OCI-M1 (cell line): Measurements from ENCODE around the gene A1BG.

Experiments
- DNase-seq: peaks from one replicate; lab custom pipeline; 2025; lab: John Stamatoyannopoulos, UW

The A1BG gene, protein sequence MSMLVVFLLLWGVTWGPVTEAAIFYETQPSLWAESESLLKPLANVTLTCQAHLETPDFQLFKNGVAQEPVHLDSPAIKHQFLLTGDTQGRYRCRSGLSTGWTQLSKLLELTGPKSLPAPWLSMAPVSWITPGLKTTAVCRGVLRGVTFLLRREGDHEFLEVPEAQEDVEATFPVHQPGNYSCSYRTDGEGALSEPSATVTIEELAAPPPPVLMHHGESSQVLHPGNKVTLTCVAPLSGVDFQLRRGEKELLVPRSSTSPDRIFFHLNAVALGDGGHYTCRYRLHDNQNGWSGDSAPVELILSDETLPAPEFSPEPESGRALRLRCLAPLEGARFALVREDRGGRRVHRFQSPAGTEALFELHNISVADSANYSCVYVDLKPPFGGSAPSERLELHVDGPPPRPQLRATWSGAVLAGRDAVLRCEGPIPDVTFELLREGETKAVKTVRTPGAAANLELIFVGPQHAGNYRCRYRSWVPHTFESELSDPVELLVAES

DNA sequence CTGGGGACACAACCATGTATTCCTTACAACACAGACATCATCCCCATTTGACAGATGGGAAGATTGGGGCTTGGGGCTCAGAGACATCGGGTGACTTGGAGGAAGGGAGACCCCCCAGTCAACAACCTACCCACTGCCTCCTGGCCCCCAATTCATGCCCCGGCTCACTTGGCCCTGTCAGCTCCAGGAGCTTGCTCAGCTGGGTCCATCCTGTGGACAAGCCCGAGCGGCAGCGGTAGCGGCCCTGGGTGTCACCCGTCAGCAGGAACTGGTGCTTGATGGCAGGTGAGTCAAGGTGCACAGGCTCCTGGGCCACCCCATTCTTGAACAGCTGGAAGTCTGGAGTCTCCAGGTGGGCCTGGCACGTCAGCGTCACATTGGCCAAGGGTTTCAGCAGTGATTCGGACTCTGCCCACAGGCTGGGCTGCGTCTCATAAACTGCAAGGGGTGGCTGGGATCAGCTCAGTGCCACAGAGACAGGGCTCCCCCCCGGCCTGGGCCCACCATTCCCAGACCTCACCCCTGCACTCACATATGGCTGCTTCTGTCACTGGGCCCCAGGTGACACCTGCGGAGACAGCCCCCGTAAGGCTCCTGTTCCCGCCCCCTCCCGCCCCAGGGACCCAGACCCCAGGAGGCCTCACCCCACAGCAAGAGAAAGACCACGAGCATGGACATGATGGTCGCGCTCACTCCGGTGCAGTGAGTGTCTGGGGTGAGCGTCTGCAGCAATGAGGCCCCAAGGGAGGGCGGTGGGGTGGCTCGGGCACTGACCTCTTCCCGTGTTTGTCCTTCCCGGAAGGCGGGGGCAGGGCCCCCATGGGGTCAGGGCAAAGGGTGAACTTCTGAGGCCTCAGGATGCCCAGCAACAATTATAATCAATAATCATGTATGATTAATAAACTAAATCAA, at the start of gene A1BG:
Gene A1BG (minus strand): TSS at position 733 of the 912 bp plus-strand sequence. CDS start 55 bp downstream, at position 678.
- no peak for DNase-seq

DNA sequence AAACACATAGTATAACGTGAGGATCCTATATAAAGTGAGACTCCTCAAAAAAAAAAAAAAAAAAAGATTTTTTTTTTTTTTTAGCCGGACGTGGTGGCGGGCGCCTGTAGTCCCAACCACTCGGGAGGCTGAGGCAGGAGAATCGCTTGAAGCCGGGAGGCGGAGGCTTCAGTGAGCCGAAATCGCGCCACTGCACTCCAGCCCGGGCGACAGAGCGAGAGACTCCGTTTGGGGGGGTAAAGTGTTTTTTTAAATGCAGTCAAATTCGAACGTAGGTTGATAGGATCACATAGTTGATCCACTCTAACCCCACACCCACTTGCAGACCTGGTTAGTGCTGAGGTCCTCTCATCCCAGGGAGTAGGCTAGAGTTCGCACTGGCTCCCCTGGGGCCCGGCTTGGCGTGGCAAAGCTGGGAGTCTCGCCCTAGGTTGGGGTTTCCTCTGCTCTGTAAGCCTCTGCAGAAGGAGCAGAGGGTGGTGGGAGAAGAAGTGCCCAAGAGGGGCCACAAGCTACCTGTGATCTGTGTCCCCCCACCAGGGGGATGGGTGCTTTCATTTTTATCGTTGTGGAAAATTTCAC, 48.6 kb upstream of the A1BG start:
- no peak for DNase-seq

DNA sequence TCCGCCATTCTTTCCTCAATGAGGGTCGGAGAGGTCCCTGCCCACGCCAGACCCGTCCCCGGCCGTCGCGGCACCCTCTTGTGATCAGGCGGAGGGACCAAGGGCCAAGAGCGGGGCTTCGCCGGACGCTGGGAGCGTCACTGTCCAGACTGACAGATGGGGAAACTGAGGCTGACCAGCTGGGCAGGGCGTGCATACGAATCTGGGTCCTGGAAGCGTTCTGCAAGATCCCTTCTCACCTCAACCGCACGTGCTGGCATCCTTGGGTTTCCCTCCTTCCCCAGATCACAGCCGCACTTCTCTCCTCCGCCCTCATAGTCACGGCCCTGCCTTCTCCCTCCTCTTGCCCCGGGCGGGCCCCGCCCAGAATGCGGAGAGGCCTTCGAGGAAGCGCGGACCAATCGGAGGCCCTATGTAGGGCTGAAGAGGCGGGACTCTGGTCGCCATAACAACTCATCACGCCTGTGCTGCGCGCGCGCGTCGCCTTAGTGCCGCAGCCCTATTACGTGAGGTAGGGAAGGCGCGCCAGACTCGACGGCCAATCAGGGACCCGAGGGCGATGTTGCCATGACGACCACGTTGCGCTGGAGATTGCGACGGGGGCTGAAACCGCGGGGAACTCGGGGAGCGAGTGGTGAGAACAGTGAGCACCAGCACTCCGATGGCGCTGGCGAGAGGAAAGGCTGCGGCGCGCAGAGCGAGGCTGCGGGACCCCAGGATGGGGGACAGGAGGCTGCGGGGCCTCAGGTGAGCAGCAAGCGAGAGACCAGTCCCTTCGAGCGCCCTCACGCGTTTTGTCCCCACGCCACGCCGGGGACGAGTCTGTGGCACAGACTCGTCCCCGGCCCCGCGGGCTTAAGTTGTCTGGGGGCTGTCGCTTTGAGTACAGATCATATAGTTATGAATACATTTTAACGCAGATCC, 47.9 kb upstream of the A1BG start:
- DNase-seq, result peak; percentile 100

DNA sequence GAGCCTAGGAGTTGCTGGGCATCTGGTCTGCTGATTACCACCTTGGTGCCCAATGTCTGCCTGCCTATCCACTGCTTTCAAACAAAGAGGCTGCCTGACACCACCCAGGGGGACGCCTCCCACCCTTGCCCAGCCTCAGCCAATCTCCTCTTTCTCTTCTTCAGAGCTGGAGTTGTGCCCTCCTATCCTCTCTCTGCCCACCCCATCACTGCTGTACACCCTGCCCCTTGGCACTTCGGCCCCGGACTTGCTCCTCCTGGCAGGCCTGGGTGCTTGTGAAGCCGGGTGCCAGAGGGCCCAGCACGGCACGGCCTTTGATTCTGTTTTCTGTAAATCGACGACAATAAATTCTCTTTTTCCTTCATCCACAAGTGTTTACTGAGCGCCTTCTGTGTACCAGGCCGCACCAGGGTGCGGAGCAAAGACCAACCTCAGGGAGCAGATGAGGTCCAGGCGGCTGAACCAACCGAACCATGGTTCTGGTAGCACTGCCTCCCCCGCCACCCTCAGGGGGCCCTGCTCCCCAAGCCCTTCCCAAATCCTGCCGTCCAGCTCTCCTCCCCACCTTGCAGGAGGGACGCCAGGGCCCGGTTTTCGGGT, 47.1 kb upstream of the A1BG start:
- DNase-seq, result no peak

DNA sequence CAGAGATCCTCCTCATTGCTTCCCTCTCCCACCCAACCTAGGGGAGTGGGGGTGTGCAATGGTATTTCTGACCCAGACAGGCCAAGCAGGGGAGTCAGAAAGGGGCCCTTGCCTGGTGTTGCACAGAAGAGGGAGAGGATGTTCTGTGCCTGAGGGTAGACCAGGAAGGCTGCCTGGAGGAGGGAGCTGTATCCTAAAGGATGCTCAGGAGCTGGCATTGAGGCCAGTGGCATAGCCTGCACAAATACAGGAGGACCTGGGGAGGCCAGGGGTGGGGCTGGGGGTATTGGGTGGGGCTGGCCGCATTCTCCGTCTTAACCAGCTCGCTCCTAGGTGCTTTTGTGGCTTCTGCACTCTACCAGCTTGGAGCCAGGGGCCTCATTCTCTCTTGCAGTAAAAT, 46.6 kb upstream of the A1BG start:
- DNase-seq, result no peak

DNA sequence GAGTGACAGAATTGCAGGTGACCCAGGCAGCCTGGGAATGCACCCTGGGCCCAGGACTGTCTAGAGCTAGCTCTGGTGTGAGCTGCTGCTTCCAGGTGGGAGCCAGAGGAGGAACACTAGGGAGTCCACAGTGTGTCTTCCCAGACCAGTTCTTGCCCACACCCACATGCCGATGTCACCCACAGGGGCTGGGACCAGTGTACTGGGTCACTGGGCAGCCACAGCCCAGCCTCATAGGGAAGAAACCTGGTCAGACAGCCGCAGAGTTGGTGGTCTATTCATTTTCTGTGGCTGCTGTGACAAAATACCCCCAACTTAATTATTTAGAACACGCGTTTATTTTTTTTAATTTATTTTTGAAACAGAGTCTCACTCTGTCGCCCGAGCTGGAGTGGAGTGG, 45.3 kb upstream of the A1BG start:
- no peak for DNase-seq

DNA sequence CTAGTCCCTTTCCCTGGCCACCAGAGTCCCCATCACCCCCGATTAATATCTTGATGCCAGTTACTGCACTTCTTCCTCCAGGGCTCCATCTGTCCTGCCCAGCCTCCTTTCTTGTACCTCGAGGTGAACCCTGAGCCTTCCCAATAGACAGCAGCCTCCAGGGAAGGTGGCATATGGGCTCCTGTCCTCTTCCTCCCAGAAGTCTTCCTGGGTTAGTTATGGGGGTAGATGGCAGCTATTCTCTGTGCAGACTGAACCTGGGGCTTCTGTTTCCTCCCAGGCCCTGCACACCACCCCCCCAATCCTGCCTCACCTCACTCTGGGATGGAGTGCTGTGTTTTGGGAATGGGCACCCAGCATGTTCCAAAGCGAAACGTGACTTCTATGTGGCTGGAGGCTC, 44.8 kb upstream of the A1BG start:
- DNase-seq, result no peak

DNA sequence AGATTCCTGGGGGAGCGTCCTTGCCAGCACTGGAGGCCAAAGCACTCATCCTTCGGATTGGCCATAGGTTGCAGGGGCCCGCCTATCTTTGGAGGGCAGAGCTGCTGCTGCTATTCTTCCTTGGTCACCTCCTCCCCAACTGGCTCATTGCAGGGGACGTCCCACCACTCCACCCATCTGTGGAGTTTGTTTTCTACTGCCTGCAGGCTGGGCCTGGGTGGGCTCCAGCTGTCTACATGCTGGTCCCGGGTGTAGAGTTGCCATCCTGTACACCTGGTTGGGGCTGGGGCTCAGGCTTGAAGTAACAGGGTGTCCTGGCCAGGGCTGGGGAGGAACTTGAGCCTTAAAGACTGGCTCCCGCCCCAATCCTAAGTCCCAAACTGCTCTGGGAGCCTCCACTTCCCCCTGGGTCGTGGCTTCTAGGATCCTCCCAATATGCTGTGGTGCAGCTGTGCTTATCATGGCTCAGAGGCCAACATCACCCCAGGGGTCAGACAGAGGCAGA, 44.3 kb upstream of the A1BG start:
- DNase-seq, result no peak

DNA sequence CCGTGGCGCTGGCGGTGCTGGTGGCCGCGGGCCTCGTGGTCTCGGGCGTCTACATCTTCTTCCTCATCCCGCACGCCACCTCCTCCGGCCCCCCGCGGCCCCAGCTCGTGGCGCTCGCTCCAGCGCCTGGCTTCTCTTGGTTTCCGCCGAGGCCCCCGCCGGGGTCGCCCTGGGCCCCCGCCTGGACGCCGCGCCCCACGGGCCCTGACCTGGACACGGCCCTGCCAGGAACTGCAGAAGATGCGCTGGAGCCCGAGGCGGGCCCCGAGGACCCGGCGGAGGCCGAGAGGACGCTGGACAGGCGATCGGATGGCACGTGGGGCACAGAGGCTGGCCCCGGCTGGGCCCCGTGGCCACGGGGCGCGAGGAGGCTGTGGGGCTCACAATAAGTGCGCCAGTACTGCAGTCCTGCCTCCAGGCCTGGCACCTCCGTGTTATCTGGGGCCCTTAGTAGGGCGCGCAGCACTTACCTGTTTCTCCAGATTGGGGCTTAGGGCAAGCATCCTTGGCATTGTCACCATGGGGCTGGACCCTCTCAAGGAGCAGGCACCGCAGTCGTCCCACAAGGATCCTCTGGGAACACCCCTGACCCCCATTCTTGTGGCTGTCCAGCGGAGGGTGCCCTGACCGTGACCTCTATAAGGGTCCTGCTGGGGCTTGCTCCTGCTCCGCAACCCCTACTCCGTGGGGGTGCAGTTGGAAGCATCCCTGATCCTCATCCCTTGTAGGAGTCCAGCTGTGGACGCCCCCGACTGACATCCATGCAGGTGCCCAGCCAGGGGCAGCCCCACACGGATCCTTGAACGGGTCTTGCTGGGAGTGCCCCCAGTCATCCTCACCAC, 43.6 kb upstream of the A1BG start:
- no peak for DNase-seq

DNA sequence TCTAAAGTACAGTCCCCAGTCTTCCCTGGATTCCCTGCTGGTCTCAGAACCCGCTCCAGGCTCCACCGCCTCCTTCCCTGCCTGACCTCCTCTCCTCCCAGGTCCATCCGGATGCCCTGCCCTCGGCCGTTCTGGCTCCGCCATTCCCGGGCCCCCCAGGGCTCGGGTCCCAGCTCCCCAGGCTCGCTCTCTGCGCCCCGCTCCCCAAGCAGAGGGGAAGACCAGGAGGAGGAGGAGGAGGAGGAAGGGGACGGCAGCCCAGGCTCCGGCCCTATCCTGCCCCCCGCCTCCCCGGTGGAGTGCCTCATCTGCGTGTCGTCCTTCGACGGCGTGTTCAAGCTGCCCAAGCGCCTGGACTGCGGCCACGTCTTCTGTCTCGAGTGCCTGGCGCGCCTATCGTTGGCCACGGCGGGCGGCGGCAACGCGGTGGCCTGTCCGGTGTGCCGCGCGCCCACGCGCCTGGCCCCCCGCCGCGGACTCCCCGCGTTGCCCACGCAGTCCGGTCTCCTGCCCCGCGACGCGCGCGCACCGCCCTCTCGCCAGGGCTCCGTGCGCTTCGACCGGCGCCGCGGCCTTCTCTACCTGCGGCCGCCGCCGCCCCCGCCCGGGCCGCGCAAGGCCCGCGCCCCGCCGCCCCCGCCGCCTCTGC, 42.8 kb upstream of the A1BG start:
- DNase-seq, result no peak

DNA sequence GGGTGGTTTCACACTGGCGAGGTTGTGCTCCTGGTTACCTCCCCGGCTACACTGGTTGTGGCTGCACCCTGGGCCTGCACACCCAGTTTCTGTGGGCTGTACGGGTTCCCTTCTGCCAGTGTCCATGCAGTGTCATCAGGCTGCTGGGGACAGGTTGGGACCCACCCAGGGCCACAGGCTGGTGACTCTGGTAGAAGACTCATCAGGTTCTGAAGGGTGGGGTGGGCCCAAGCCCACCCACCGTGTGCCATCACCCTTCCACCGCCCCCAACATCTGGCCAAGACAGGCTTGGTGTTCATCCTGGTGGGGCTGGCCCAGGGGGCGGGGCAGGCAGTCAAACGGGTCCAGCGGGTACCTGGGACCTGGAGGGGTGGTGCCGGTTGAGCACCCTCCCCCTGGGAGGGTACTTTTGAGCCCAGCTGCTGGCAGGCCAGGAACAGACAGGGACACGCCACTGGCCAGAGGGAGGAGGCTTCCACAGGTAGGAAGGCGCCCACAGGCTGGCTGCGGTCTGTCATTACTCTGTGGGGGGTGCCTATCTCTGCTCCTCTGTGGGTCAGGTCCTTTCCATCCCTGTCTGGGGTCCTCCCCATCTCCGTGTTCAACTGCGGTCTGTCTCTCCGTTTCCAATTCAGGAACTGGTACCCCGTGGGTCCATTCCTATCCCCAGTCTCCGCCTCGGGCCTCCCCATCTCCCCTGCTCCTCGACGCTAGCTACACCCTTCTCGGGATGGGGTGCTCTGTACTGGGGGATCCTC, 42.1 kb upstream of the A1BG start, which contains the start of gene RNF225:
Gene RNF225 (plus strand): TSS at position 437 of the 759 bp plus-strand sequence. CDS start 434 bp downstream, outside the sequence.
- DNase-seq, result no peak

DNA sequence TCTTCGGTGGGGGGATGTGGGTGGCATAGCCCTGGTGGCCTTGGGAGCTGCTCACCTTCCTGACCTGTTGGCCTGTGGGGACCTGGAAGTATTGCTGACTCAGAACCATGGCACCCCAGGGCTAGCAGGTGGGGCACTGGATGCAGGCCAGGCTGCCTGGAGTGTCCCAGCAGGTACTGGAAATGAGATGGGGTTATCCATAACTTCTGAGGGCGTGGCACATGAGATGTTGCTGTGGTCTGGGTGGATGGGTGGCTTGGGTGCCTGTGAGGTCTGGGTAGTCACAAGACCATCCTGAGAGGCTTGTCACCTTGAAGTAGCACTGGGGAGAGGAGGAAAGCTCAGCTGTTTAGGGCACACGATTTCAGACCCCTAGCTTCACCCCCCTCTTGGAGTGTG, 41.5 kb upstream of the A1BG start:
- no peak for DNase-seq

DNA sequence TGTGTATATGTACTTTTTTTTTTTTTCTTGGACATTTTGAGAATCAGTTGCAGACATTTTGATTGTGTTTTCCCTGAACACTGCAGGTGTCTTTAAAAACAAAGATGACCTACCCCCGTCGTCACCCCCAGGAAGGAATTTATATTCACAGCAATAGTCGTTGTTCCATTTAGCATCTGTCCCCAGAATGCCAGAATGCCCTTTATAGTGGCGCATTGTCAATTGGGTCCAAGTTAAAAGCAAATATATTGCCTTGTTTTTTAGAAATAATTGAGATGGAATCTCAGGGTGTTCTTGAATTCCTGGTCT, 40.4 kb upstream of the A1BG start:
- DNase-seq, result no peak

DNA sequence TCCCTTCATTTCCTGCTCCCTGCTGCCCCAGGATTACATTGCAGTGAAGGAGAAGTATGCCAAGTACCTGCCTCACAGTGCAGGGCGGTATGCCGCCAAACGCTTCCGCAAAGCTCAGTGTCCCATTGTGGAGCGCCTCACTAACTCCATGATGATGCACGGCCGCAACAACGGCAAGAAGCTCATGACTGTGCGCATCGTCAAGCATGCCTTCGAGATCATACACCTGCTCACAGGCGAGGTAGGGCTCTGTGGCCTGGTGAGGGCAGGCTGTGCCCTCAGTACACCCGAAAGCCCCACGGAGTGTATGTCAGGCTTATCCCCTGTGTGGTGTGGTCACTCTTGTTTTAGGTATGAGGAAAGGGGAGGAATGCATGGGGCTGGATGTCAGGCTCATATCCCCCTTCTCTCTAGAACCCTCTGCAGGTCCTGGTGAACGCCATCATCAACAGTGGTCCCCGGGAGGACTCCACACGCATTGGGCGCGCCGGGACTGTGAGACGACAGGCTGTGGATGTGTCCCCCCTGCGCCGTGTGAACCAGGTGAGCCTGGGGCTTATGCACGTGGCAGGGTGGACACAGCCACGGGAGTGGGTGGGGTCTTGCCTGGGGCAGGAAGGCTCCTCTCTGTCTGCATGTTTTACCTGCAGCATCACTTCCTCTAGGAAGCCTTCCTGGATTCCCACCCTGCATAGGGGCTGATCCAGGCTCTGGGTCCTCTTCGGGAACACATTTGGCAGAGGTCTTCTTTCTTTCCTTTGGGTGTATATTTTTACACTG, 39.8 kb upstream of the A1BG start:
- DNase-seq, result no peak

DNA sequence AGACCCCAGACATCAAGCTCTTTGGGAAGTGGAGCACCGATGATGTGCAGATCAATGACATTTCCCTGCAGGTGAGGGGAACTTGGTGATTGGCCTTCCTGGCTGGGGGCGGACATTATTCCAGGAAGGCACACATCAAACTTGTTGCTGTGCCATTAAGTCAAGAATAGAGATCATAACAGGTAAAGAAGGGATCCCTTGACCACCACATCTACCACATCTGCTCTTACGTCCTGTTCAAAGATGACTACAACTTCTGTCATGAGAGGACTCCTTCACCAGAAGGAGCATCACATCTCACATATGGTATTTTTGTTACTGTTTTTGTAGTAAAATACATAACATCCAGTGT, 34.9 kb upstream of the A1BG start:
- no peak for DNase-seq

DNA sequence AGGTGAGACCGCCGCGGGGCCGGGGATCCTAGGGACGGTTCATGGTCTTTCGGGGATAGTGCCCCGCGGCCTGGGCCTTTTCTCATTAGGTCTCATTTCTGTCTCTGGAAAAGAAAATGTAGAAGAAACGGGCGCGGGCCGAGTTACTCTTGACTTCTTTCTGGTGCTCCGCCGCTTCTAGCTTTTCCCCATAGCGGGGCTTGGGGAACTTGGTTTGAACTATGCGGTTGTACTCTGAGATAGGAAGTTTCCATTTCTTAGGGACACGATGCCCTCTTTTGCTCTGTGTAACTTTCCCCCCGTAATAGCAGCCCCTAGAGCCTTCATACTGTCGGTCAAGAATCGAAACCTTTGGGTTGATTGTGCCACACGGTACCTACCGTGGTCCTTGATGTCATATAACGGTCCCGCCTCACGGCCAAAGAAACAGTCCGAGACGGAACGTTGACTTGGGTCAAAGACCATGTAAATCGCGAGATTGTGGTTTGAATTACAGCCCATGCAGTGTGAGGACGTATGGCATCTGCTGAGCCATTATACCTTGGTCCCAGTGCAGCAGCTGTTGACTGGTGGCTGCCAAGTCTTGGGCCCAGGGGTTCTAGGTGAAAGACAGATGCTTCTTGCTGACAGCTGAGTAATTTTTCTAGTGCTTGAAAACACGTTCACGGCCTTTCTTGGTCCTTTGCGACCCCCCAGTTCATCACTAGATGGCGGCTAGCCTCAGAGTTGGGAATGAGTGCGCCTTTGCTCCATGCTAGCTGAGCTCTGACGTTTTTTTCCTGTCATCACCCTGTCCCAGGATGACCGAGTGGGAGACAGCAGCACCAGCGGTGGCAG, 34.3 kb upstream of the A1BG start:
- peak; percentile 54 for DNase-seq
